OCI-LY3 (cell line): ENCODE measurements around the gene MINDY4.

Experiments used
- CTCF ChIP-seq: fragments of 200-600, 300-600 bp; sonication (generic); IDR thresholded peaks from 2 replicates; pipeline ENCODE4 v1.5.1; 2014; ENCODE audit warnings: antibody characterized with exemption, low read length, low read depth
- EZH2phosphoT487 ChIP-seq: fragments of 200-600 bp; shearing (Covaris generic); IDR thresholded peaks from 2 replicates; pipeline ENCODE4 v1.6.1; 2018; ENCODE audit warnings: antibody characterized with exemption, mixed run types, low read depth

GRCh38 chr7:30816645-30817370 is 45.6 kb downstream of the MINDY4 start:
- TF ChIP-seq CTCF (no peak), EZH2phosphoT487 (no peak)
